AG09319 (cell line): ENCODE results near the gene BRF1.

Experiments used
- DNase-seq: peaks from one replicate; pipeline ENCODE4 v3.0.0-alpha.2; 2010; ENCODE audit warnings: low read depth; ENCODE audit errors: extremely low read depth
- TF ChIP-seq, protein P1 (sequence below): IDR thresholded peaks from 2 replicates; pipeline ENCODE4 v1.5.1; 2011; ENCODE audit warnings: low read depth, mild to moderate bottlenecking, inconsistent platforms, low read length, moderate library complexity

BRF1 gene

DNA sequence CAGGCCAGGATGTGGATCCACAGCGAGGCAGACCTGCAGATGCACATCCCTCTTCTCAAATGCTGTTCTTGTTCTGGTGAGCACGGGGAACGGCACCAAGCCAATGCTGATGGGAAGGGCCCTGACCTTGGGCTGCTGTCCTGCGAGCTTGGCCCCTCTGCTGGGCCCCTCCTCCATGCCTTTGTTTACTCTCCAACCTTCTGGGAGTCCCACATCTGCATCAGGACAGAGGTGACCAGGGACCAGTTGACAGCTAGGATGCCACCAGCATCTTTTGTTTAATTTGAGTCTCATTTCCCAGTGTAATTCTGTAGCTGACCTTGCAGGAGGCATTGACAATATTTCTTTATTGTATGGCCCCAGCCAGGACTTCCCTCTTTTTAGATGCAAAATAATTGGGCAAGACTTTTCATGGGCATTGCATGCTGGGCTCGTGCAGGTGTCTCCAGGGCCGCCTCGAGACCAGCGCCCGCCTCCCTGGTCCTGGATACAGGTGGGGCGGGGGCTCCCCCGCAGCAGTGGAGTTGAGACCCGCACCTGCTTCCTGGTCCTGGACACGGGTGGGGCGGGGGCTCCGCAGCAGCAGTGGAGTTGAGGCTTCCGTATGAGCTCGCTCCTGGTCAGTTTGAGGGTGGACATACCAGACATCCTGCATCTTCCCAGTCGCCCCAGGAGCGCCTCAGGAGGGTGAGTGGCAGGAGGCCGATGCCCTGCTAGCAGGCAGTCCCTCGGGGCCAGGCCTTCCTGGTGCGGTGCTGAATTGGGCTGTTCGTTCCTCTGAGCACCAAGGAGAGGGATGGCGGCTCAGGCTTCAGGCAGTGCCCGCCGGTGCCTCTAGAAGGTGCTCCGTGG, 25.1 kb upstream of the BRF1 start:
- TF ChIP-seq, protein P1, sequence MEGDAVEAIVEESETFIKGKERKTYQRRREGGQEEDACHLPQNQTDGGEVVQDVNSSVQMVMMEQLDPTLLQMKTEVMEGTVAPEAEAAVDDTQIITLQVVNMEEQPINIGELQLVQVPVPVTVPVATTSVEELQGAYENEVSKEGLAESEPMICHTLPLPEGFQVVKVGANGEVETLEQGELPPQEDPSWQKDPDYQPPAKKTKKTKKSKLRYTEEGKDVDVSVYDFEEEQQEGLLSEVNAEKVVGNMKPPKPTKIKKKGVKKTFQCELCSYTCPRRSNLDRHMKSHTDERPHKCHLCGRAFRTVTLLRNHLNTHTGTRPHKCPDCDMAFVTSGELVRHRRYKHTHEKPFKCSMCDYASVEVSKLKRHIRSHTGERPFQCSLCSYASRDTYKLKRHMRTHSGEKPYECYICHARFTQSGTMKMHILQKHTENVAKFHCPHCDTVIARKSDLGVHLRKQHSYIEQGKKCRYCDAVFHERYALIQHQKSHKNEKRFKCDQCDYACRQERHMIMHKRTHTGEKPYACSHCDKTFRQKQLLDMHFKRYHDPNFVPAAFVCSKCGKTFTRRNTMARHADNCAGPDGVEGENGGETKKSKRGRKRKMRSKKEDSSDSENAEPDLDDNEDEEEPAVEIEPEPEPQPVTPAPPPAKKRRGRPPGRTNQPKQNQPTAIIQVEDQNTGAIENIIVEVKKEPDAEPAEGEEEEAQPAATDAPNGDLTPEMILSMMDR, result no peak
- DNase-seq, result no peak

DNA sequence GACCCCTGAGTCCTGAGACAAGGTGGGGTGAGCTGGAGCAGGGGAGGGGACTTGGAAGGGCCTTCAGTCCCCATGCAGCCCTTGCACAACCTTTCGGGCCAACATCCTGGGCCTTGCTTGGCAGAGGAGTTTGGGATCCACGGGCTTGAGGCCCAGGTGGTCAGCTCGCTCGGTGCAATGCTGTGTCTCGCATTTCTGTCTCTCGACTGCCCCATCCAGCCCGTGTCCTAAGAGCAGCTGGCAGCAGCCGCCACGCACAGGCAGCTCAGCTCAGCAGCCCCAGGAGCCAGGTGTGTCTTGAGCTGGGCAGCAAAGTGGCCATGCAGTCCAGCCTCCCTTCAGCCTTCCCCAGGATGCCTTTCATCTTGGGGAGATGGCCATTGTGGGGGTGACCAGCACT, 24.5 kb upstream of the BRF1 start:
- TF ChIP-seq, protein P1, result no peak
- DNase-seq, result no peak

DNA sequence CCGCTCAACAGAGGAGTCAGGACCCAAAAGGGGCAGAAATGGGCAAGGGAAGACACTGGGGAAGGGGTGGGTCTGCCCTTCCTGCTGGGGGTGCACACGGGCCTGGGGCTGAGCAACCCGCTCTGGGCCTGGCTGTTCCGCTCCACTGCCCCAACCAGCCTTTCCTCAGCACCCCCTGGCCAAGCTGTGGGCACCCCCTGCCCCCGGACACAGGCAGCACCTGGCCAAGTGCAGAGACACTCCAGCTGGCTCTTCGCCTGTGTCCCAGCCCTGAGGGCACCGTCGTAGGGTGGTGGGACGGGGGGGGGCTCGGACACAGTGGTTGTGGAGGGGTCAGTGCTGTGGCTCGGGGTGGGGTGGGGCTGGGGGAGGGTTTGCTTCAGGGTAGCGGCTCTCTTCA, 24.1 kb upstream of the BRF1 start:
- no peak for DNase-seq
- TF ChIP-seq, protein P1, result no peak

- DNase-seq, result no peak
- TF ChIP-seq, protein P1, result no peak
Measured at GRCh38 chr14:105324080-105324778, 23.4 kb upstream of the BRF1 start.

DNA sequence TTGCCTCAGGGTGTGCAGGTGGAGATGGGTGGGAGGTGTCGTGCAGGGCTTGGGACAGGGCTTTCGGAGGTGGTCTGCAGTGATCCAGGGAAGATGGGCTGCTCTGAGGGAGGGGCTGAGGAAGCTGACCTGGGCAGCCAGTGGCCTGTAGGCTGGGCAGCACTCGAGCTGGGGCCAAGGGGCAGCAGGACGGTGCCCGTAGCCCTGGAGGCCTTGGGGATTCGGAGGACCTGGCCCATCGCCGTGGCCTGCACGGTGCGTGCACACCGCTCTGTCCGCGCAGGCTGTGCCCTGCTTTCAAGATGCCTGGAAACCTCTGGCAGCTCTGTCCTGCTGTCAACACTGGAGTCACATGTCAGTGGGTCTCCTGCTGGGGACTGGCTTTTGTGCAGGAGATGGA, 22.9 kb upstream of the BRF1 start:
- DNase-seq, result no peak
- TF ChIP-seq, protein P1, result no peak

DNA sequence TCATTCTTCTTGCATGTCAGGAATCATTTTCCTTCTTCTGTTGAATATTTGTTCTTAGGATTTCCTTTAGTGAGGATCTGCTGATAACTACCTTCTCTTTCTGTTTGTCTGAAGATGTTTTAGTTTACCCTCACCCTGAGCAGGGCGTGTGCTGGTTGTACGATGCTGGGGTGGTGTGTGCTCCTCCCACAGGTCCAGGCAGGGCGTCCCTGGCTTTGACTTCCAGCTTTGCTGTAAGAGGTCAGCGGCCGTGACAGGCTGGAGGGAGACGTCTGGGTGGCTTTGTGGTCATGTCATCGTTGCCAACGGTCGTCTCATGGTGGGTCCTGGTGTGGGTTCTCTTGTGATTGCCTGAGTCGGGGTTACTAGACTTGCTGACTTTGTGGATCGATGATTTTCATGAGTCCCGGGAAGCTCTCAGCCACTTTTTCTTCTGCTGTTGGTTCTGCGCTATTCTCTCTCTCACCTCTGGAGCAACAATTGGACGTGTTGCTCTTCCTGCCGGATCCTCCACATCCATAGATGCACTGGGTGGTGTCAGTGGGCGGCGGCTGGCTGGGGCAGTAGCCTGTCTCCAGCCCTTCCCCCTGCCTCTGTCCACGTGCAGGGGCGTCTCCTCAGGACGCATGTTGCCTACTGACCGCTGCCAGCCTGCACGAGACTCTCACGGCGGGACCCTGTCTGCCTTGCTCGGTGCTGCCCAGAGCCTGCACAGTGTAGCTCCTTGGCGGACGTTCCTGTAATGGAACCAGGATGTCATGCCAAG, 22.2 kb upstream of the BRF1 start:
- DNase-seq, result no peak
- TF ChIP-seq, protein P1, result no peak
